Suprapubic skin (tissue), 3 donors: ENCODE results near the gene WDR4.

Experiments used
- EP300 ChIP-seq: sonication (generic); formaldehyde crosslinking; IDR thresholded peaks from one replicate; pipeline ENCODE4 v1.6.1; 2017; ENCODE audit warnings: antibody characterized with exemption
- POLR2A ChIP-seq, 2 donors: fragments of 450-650 bp; IDR thresholded peaks; one replicate each; pipeline ENCODE4 v1.6.1; 2017; ENCODE audit warnings: antibody characterized with exemption in 2 of 2, mild to moderate bottlenecking in 2 of 2, moderate library complexity in 2 of 2
- TF ChIP-seq, protein P1 (sequence below), 2 donors: fragments of 200-600 bp in 1 of 2; fragments of 450-650 bp in 1 of 2; sonication (generic) in 1 of 2; IDR thresholded peaks; one replicate each; pipeline ENCODE4 v1.5.1; 2016 to 2019; ENCODE audit warnings: antibody characterized with exemption in 2 of 2, mild to moderate bottlenecking in 1 of 2, moderate library complexity in 1 of 2

DNA sequence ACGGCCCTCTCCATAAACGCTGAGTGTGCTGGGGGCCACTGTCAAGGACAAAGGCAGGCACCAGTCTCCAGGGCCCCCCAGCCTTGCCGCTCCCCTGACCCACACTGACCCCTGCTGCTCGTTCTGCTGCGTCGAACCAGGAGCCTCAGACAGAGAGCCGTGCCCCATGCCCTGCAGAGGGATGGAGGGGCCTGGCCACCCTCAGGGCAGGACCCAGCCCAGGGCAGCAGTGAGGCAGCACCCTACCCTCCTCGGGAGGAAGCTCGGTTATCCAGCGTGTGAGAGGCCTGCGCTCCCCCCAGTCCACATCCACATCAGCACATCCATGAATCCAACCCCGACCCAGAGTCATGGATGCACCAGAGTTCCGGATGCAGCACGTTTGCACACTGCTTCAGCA is 15.1 kb downstream of the WDR4 start:
- TF ChIP-seq, protein P1, sequence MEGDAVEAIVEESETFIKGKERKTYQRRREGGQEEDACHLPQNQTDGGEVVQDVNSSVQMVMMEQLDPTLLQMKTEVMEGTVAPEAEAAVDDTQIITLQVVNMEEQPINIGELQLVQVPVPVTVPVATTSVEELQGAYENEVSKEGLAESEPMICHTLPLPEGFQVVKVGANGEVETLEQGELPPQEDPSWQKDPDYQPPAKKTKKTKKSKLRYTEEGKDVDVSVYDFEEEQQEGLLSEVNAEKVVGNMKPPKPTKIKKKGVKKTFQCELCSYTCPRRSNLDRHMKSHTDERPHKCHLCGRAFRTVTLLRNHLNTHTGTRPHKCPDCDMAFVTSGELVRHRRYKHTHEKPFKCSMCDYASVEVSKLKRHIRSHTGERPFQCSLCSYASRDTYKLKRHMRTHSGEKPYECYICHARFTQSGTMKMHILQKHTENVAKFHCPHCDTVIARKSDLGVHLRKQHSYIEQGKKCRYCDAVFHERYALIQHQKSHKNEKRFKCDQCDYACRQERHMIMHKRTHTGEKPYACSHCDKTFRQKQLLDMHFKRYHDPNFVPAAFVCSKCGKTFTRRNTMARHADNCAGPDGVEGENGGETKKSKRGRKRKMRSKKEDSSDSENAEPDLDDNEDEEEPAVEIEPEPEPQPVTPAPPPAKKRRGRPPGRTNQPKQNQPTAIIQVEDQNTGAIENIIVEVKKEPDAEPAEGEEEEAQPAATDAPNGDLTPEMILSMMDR (IDR thresholded peaks at IDR 0.05) = no peak
- no peak for TF ChIP-seq POLR2A (IDR thresholded peaks at IDR 0.05)
- TF ChIP-seq EP300 = no peak
